ENCODE measurements around the gene TGM3.

TGM3 gene

GRCh38 chr20:2307136-2307535, 11.3 kb downstream of the TGM3 start:
- no peak for DNase-seq (ENCODE audit: low spot score)

- no peak for DNase-seq (ENCODE audit: low spot score)
Measured at GRCh38 chr20:2311329-2311728, 15.5 kb downstream of the TGM3 start.

- DNase-seq (ENCODE audit: low spot score) = no peak
Measured at GRCh38 chr20:2312876-2313275, 17.1 kb downstream of the TGM3 start.

- no peak for DNase-seq (ENCODE audit: low spot score)
Measured at GRCh38 chr20:2313316-2313715, 17.5 kb downstream of the TGM3 start.

GRCh38 chr20:2314759-2315439, 19.1 kb downstream of the TGM3 start:
- DNase-seq (ENCODE audit: low spot score) = no peak

GRCh38 chr20:2315440-2315778, 19.6 kb downstream of the TGM3 start:
- no peak for DNase-seq (ENCODE audit: low spot score)

- no peak for DNase-seq (ENCODE audit: low spot score)
Measured at GRCh38 chr20:2316847-2317495, 21.2 kb downstream of the TGM3 start.

- DNase-seq (ENCODE audit: low spot score) = no peak
Measured at GRCh38 chr20:2320813-2321658, 25.2 kb downstream of the TGM3 start.

GRCh38 chr20:2323051-2323450, 27.2 kb downstream of the TGM3 start:
- no peak for DNase-seq (ENCODE audit: low spot score)

GRCh38 chr20:2326046-2326445, 30.2 kb downstream of the TGM3 start:
- no peak for DNase-seq (ENCODE audit: low spot score)

- DNase-seq (ENCODE audit: low spot score) = no peak
Measured at GRCh38 chr20:2327620-2328555, 32.1 kb downstream of the TGM3 start.

GRCh38 chr20:2329286-2329685, 33.5 kb downstream of the TGM3 start:
- no peak for DNase-seq (ENCODE audit: low spot score)

- DNase-seq (ENCODE audit: low spot score) = no peak
Measured at GRCh38 chr20:2330090-2330695, 34.4 kb downstream of the TGM3 start.

GRCh38 chr20:2331106-2331505, 35.3 kb downstream of the TGM3 start:
- DNase-seq (ENCODE audit: low spot score) = no peak

- no peak for DNase-seq (ENCODE audit: low spot score)
Measured at GRCh38 chr20:2331901-2332565, 36.2 kb downstream of the TGM3 start.

GRCh38 chr20:2332711-2333110, 36.9 kb downstream of the TGM3 start:
- no peak for DNase-seq (ENCODE audit: low spot score)

GRCh38 chr20:2333821-2334220, 38.0 kb downstream of the TGM3 start:
- DNase-seq (ENCODE audit: low spot score) = no peak

GRCh38 chr20:2335096-2335870, 39.5 kb downstream of the TGM3 start:
- no peak for DNase-seq (ENCODE audit: low spot score)

GRCh38 chr20:2336471-2336870, 40.7 kb downstream of the TGM3 start:
- no peak for DNase-seq (ENCODE audit: low spot score)

- DNase-seq (ENCODE audit: low spot score) = no peak
Measured at GRCh38 chr20:2337142-2337541, 41.3 kb downstream of the TGM3 start.

Data from Ammon's horn (tissue), 1 donor.